Endothelial cell of umbilical vein (primary cell): ENCODE data around the gene DOCK1. TPM values are rescaled to one million over a fixed set of nuclear protein-coding genes. Genes with fewer than 3 reads are reported as not detected.

Source experiments
- BruUV-seq: library from RNA; stranded (reverse); fragments of 400-500 nt; replicated peaks from 2 replicates; lab custom pipeline; 2021; lab: Mats Ljungman, UMichigan
- CTCF ChIA-PET: fragments of 300-600, 350-600 bp; sonication (Branson Sonifier 250); formaldehyde crosslinking; loops from one replicate; lab custom pipeline; 2021; ENCODE audit warnings: antibody characterized with exemption, inconsistent platforms; lab: Charles Lee
- POLR2A ChIA-PET: fragments of 300-600, 350-600 bp; sonication (Branson Sonifier 250); formaldehyde crosslinking; loops from one replicate; lab custom pipeline; 2021; ENCODE audit warnings: antibody characterized with exemption, inconsistent platforms; lab: Charles Lee
- DNase-seq: peaks from one replicate; pipeline ENCODE4 v3.0.0-alpha.2; 2011; ENCODE audit warnings: low read depth, low spot score
- FAIRE-seq: peaks from 2 replicates; lab custom pipeline; 2011; peaks lifted over from hg19 to GRCh38; lab: Jason Lieb, UNC
- H2AFZ ChIP-seq: 2 replicates; pipeline ENCODE4 v1.6.0; 2012; ENCODE audit warnings: low read depth, low read length, control low read depth, inconsistent platforms
- H3K27ac ChIP-seq: 2 replicates; pipeline ENCODE4 v1.5.1; 2011; ENCODE audit warnings: low read depth, mild to moderate bottlenecking, control low read depth, low read length, moderate library complexity; ENCODE audit not compliant: insufficient read depth
- H3K27me3 ChIP-seq, 2 experiments: 2 replicates each; pipeline versions ENCODE4 v1.6.0 to v1.6.1; 2011; ENCODE audit warnings: low read length in 2 of 2, mixed read lengths in 1 of 2; ENCODE audit not compliant: control insufficient read depth in 2 of 2, insufficient read depth in 2 of 2
- H3K36me3 ChIP-seq, 2 experiments: 2 replicates in 1 of 2; 3 replicates in 1 of 2; pipeline ENCODE4 v1.5.1; 2011; ENCODE audit warnings: low read length in 2 of 2, mild to moderate bottlenecking in 1 of 2, moderate library complexity in 1 of 2; ENCODE audit not compliant: control insufficient read depth in 2 of 2, insufficient read depth in 2 of 2; ENCODE audit errors: extremely low read depth in 1 of 2
- H3K4me1 ChIP-seq: 3 replicates; pipeline ENCODE4 v1.5.1; 2011; ENCODE audit warnings: mild to moderate bottlenecking, low read length; ENCODE audit not compliant: control insufficient read depth, insufficient read depth; ENCODE audit errors: extremely low read depth
- H3K4me2 ChIP-seq: 2 replicates; pipeline ENCODE4 v1.6.1; 2011; ENCODE audit warnings: low read length, control low read depth, mixed read lengths; ENCODE audit not compliant: insufficient read depth
- H3K4me3 ChIP-seq, 3 experiments: fragments of 200-600 bp in 1 of 3; sonication (generic), shearing (Covaris generic) in 1 of 3; replicated peaks in 1 of 3; 2 replicates each; pipeline ENCODE4 v1.5.1; 2011 to 2016; ENCODE audit warnings: control low read depth in 3 of 3, low read length in 3 of 3, mild to moderate bottlenecking in 2 of 3, inconsistent platforms in 1 of 3, low read depth in 1 of 3, moderate library complexity in 1 of 3; ENCODE audit not compliant: insufficient read depth in 1 of 3
- H3K79me2 ChIP-seq: 2 replicates; pipeline ENCODE4 v1.6.0; 2012; ENCODE audit warnings: low read length, inconsistent platforms; ENCODE audit not compliant: control insufficient read depth, insufficient read depth
- H3K9ac ChIP-seq: replicated peaks from 2 replicates; pipeline ENCODE3; 2011; ENCODE audit warnings: low read length, control low read depth; ENCODE audit not compliant: insufficient read depth; ENCODE audit errors: extremely low read depth
- H3K9me1 ChIP-seq: replicated peaks from 3 replicates; pipeline ENCODE4 v1.6.0; 2011; ENCODE audit warnings: mild to moderate bottlenecking, low read length; ENCODE audit not compliant: control insufficient read depth, insufficient read depth; ENCODE audit errors: extremely low read depth
- H3K9me3 ChIP-seq: replicated peaks from 2 replicates; pipeline ENCODE4 v1.5.1; 2012; ENCODE audit warnings: low read length, inconsistent platforms; ENCODE audit not compliant: control insufficient read depth, insufficient read depth
- H4K20me1 ChIP-seq: replicated peaks from 2 replicates; pipeline ENCODE3; 2011; ENCODE audit warnings: mild to moderate bottlenecking, low read length; ENCODE audit not compliant: control insufficient read depth, insufficient read depth; ENCODE audit errors: extremely low read depth
- CTCF ChIP-seq, 2 donors: IDR thresholded peaks; 1 replicate in 1 of 2; 2 replicates in 1 of 2; pipeline ENCODE4 v1.5.1; 2011; ENCODE audit warnings: low read length in 2 of 2, mild to moderate bottlenecking in 2 of 2, moderate library complexity in 2 of 2, control low read depth in 1 of 2, inconsistent platforms in 1 of 2, low read depth in 1 of 2; ENCODE audit not compliant: insufficient read depth in 1 of 2; ENCODE audit errors: extremely low read depth in 1 of 2
- EZH2 ChIP-seq: IDR thresholded peaks from 2 replicates; pipeline ENCODE4 v1.6.1; 2012; ENCODE audit warnings: borderline replicate concordance, low read depth, mild to moderate bottlenecking, moderate library complexity, low read length, inconsistent platforms; ENCODE audit not compliant: severe bottlenecking
- FOS ChIP-seq: IDR thresholded peaks from 2 replicates; pipeline ENCODE4 v1.6.1; 2011; ENCODE audit warnings: mild to moderate bottlenecking, low read length, moderate library complexity, borderline replicate concordance; ENCODE audit not compliant: insufficient read depth
- GATA2 ChIP-seq: IDR thresholded peaks from 2 replicates; pipeline ENCODE4 v1.7.0; 2011; ENCODE audit warnings: low read depth, mild to moderate bottlenecking, moderate library complexity, mixed read lengths, low read length; ENCODE audit not compliant: insufficient read length, insufficient read depth
- JUN ChIP-seq: IDR thresholded peaks from 2 replicates; pipeline ENCODE4 v1.6.1; 2011; ENCODE audit warnings: borderline replicate concordance, low read depth; ENCODE audit not compliant: insufficient read length, insufficient read depth
- MYC ChIP-seq: IDR thresholded peaks from one replicate; pipeline ENCODE4 v1.6.1; 2011; ENCODE audit warnings: mild to moderate bottlenecking, low read depth, low read length
- POLR2A ChIP-seq: IDR thresholded peaks from 2 replicates; pipeline ENCODE4 v1.6.1; 2012; ENCODE audit warnings: low read depth, mild to moderate bottlenecking, control low read depth, low read length
- POLR2AphosphoS5 ChIP-seq: IDR thresholded peaks from 2 replicates; pipeline ENCODE4 v1.6.1; 2012; ENCODE audit warnings: low read depth, mild to moderate bottlenecking, control low read depth, low read length, moderate library complexity; ENCODE audit not compliant: insufficient read depth
- dilution Hi-C: fragments of 300-500 bp; cut with MboI; formaldehyde crosslinking; loops from one replicate; pipeline ENCODE4 v1.15.0; 2019; ENCODE audit warnings: low sequenced_read_pairs; ENCODE audit not compliant: extremely low pct_ligation_motif_present
- intact Hi-C: fragments of 100-400 bp; cut with micrococcal nuclease; formaldehyde crosslinking; loops from one replicate; pipeline ENCODE4 v1.10.0; 2022
- polyA plus RNA-seq, 4 experiments: library from polyadenylated mRNA; depleted of rRNA in 3 of 4; stranded (reverse) in 3 of 4; unstranded in 1 of 4; fragments of >200 nt; gene quantifications; 2 replicates each; pipeline versions ENCODE4 v1.2.1 to v1.2.3, GENCODE V29; 2011 to 2012; ENCODE audit warnings: missing spikeins in 1 of 4
- total RNA-seq: library from RNA; stranded (reverse); gene quantifications from 2 replicates; pipeline ENCODE4 v1.2.3, GENCODE V29; 2021
- TF ChIP-seq, protein P1 (sequence below): IDR thresholded peaks from 2 replicates; pipeline ENCODE4 v1.6.1; 2011; ENCODE audit not compliant: insufficient read depth, insufficient read length

The DOCK1 gene
- total and polyA plus RNA-seq, 2 donors (not counting 3 experiments of a cell fraction or from before 2014, with no cell fraction given), result 22.5 to 83.1 TPM

DNA sequence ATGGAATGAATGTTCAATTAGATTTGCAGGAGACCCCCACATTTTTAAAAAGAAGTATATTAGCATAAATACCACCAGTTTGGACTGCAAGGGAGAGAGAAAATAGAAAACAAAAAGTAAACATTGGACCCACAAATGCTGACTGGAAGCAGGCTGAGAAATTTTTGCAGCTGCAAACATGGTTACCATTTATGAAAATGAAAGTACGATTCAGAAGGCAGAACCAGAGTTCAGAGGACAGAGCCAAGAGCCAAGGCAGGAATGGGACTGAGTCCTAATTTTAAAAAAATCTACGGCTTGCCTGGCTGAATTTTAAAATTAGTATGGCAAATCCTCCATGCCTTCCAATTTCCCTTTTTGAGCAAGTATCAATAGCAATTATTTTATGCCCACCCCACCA lies 569.3 kb downstream of the DOCK1 start:
- no peaks in the 10 kb centered on the region for H3K9me3 ChIP-seq
- H3K27ac ChIP-seq, result no peak overlapping the region
- H3K79me2 ChIP-seq, result no peaks in the 10 kb centered on the region
- no peak overlapping the region for H3K4me3 ChIP-seq
- no peaks in the 10 kb centered on the region for H3K27me3 ChIP-seq
- H2AFZ ChIP-seq, result no peak overlapping the region
- no TSS peak for BruUV-seq
- H3K36me3 ChIP-seq, result no peaks in the 10 kb centered on the region
- intact Hi-C loops (no loop called here), dilution Hi-C loops (no loop called here)
- H3K4me2 ChIP-seq, result no peak overlapping the region
- ChIA-PET CTCF (no interaction called here), POLR2A (no interaction called here)
- FAIRE-seq, result no peak
- no peaks in the 10 kb centered on the region for H3K4me1 ChIP-seq
- DNase-seq, result no peak
- H4K20me1 ChIP-seq, result no peaks in the 10 kb centered on the region
- H3K9me1 ChIP-seq, result no peaks in the 10 kb centered on the region
- H3K9ac ChIP-seq, result no peak overlapping the region
- TF ChIP-seq JUN (no peak), EZH2 (no peak)

GRCh38 chr10:127485153-127485857 lies 580.1 kb downstream of the DOCK1 start:
- H3K27ac ChIP-seq, result no peak overlapping the region
- no peak overlapping the region for H3K4me2 ChIP-seq
- no peak overlapping the region for H2AFZ ChIP-seq
- DNase-seq, result no peak
- no peaks in the 10 kb centered on the region for H3K79me2 ChIP-seq
- CTCF ChIA-PET, result no interaction called here
- no peak overlapping the region for H3K4me3 ChIP-seq
- dilution Hi-C loops (no loop called here), intact Hi-C loops (no loop called here)
- no peak for FAIRE-seq
- H3K27me3 ChIP-seq, result no peaks in the 10 kb centered on the region
- H3K9me1 ChIP-seq, result no peaks in the 10 kb centered on the region
- no peaks in the 10 kb centered on the region for H3K9me3 ChIP-seq
- no peaks in the 10 kb centered on the region for H3K36me3 ChIP-seq
- TF ChIP-seq POLR2A (no peak), POLR2AphosphoS5 (no peak), FOS (no peak), CTCF (IDR thresholded peaks at IDR 0.05; ENCODE audit: extremely low read depth in 1 of 2, insufficient read depth in 1 of 2, low read depth in 1 of 2, low read length in 2 of 2) (no peak), GATA2 (no peak), JUN (no peak), EZH2 (no peak), MYC (no peak)
- TF ChIP-seq, protein P1, sequence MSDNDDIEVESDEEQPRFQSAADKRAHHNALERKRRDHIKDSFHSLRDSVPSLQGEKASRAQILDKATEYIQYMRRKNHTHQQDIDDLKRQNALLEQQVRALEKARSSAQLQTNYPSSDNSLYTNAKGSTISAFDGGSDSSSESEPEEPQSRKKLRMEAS, result no peak
- H3K9ac ChIP-seq, result no peak overlapping the region
- POLR2A ChIA-PET, result interaction anchor here (0.5 kb wide), 1 partner anchor 1606 kb away, joined by 8 read pairs; no protein-coding TSS in a partner anchor
- H3K4me1 ChIP-seq, result no peaks in the 10 kb centered on the region
- H4K20me1 ChIP-seq, result no peaks in the 10 kb centered on the region
- BruUV-seq, result no TSS peak
